Liver (tissue), 9 donors: ENCODE data around the gene PDZD8. TPM values are rescaled to one million over a fixed set of nuclear protein-coding genes. Genes with fewer than 3 reads are reported as not detected.

ENCODE experiments used
- DNase-seq: peaks from one replicate; pipeline ENCODE4 v3.0.0-alpha.2; 2017; ENCODE audit warnings: low spot score
- H3K27ac ChIP-seq, 2 donors: one replicate each; pipeline ENCODE4 v1.7.0; 2013; ENCODE audit warnings: inconsistent platforms in 2 of 2, low read length in 2 of 2, control low read depth in 1 of 2, low read depth in 1 of 2, mild to moderate bottlenecking in 1 of 2
- H3K27me3 ChIP-seq, 4 donors: one replicate each; pipeline versions ENCODE4 v1.6.1 to v1.7.0; 2013; ENCODE audit warnings: low read length in 3 of 4, inconsistent platforms in 1 of 4, mild to moderate bottlenecking in 1 of 4, moderate library complexity in 1 of 4; ENCODE audit not compliant: control insufficient read depth in 4 of 4, insufficient read depth in 4 of 4
- H3K36me3 ChIP-seq, 4 donors: one replicate each; pipeline versions ENCODE4 v1.6.1 to v1.7.0; 2013; ENCODE audit warnings: low read length in 3 of 4, mild to moderate bottlenecking in 3 of 4, low read depth in 1 of 4, moderate library complexity in 1 of 4; ENCODE audit not compliant: control insufficient read depth in 4 of 4, insufficient read depth in 3 of 4
- H3K4me1 ChIP-seq, 4 donors: one replicate each; pipeline versions ENCODE4 v1.6.1 to v1.7.0; 2013; ENCODE audit warnings: low read length in 3 of 4, mild to moderate bottlenecking in 3 of 4, moderate library complexity in 1 of 4; ENCODE audit not compliant: control insufficient read depth in 4 of 4, insufficient read depth in 4 of 4
- H3K4me3 ChIP-seq, 3 donors: one replicate each; pipeline versions ENCODE4 v1.6.1 to v1.7.0; 2013; ENCODE audit warnings: low read length in 3 of 3, control low read depth in 1 of 3, low read depth in 1 of 3, mild to moderate bottlenecking in 1 of 3
- H3K9ac ChIP-seq, 2 donors: one replicate each; pipeline ENCODE4 v1.7.0; 2013; ENCODE audit warnings: low read length in 2 of 2, mild to moderate bottlenecking in 2 of 2, moderate library complexity in 2 of 2, control low read depth in 1 of 2, low read depth in 1 of 2
- H3K9me3 ChIP-seq, 4 donors: one replicate each; pipeline versions ENCODE4 v1.6.1 to v1.7.0; 2013; ENCODE audit warnings: low read length in 3 of 4; ENCODE audit not compliant: control insufficient read depth in 4 of 4
- CTCF ChIP-seq: fragments of 150-350 bp; IDR thresholded peaks from 2 replicates; pipeline ENCODE4 v1.5.1; 2017; ENCODE audit warnings: improper control_type of control experiment, low read depth, low read length; ENCODE audit not compliant: missing input control
- EGR1 ChIP-seq, 2 donors: IDR thresholded peaks; 2 replicates each; pipeline ENCODE4 v1.6.1; 2016 to 2018; ENCODE audit warnings: antibody characterized with exemption in 2 of 2, low read depth in 2 of 2
- FOXA1 ChIP-seq: IDR thresholded peaks from 2 replicates; pipeline ENCODE4 v1.6.1; 2016; ENCODE audit warnings: antibody characterized with exemption
- FOXA2 ChIP-seq: IDR thresholded peaks from 2 replicates; pipeline ENCODE4 v1.6.1; 2016; ENCODE audit warnings: antibody characterized with exemption
- GABPA ChIP-seq, 2 donors: IDR thresholded peaks in 1 of 2; conservative IDR thresholded peaks in 1 of 2; 2 replicates each; pipeline ENCODE4 v1.6.1; 2016; ENCODE audit warnings: antibody characterized with exemption in 2 of 2, mild to moderate bottlenecking in 1 of 2, moderate library complexity in 1 of 2
- HNF4A ChIP-seq, 2 donors: conservative IDR thresholded peaks; 2 replicates each; pipeline ENCODE4 v1.6.1; 2016; ENCODE audit warnings: antibody characterized with exemption in 2 of 2, mild to moderate bottlenecking in 2 of 2
- HNF4G ChIP-seq: IDR thresholded peaks from 2 replicates; pipeline ENCODE4 v1.6.1; 2016; ENCODE audit warnings: antibody characterized with exemption
- JUND ChIP-seq, 2 donors: IDR thresholded peaks; 2 replicates each; pipeline ENCODE4 v1.6.1; 2016; ENCODE audit warnings: antibody characterized with exemption in 2 of 2
- NR2F2 ChIP-seq: IDR thresholded peaks from 2 replicates; pipeline ENCODE4 v1.6.1; 2016; ENCODE audit warnings: antibody characterized with exemption
- RAD21 ChIP-seq, 2 donors: IDR thresholded peaks; 2 replicates each; pipeline ENCODE4 v1.6.1; 2016; ENCODE audit warnings: antibody characterized with exemption in 2 of 2, mild to moderate bottlenecking in 2 of 2
- RXRA ChIP-seq, 2 donors: IDR thresholded peaks; 2 replicates each; pipeline ENCODE4 v1.6.1; 2017 to 2018; ENCODE audit warnings: antibody characterized with exemption in 2 of 2, mild to moderate bottlenecking in 1 of 2
- SP1 ChIP-seq: IDR thresholded peaks from 2 replicates; pipeline ENCODE4 v1.6.1; 2018; ENCODE audit warnings: antibody characterized with exemption, mild to moderate bottlenecking
- TAF1 ChIP-seq: conservative IDR thresholded peaks from 2 replicates; pipeline ENCODE4 v1.6.1; 2016; ENCODE audit warnings: antibody characterized with exemption, mild to moderate bottlenecking
- YY1 ChIP-seq: IDR thresholded peaks from 2 replicates; pipeline ENCODE4 v1.6.1; 2016; ENCODE audit warnings: antibody characterized with exemption, mild to moderate bottlenecking
- ZBTB33 ChIP-seq: IDR thresholded peaks from 2 replicates; pipeline ENCODE4 v1.6.1; 2016; ENCODE audit warnings: antibody characterized with exemption
- WGBS: extraction: QIAGEN DNeasy Blood & Tissue Kit; methylation state at CpG from one replicate; pipeline ENCODE4 v1.1.7; 2013; 5-methylcytosine and 5-hydroxymethylcytosine counted together
- polyA plus RNA-seq, 2 donors: library from polyadenylated mRNA; stranded (reverse) in 1 of 2; unstranded in 1 of 2; fragments of 200-250 nt in 1 of 2; fragments of >200 nt in 1 of 2; fragmentation: Nextera tagmentation in 1 of 2; extraction: Ambion mirVana in 1 of 2; gene quantifications; one replicate each; pipeline versions ENCODE4 v1.2.1 to v1.2.3, GENCODE V29; 2013 to 2015
- total RNA-seq, 2 donors: library from RNA; depleted of rRNA; stranded (reverse); fragments of >200 nt; gene quantifications; one replicate each; pipeline ENCODE4 v1.2.3, GENCODE V29; 2014
- TF ChIP-seq, protein P1 (sequence below): IDR thresholded peaks from 2 replicates; pipeline ENCODE4 v1.6.1; 2016; ENCODE audit warnings: antibody characterized with exemption, mild to moderate bottlenecking
- donor health status: healthy.
- donor health status: healthy.
- donor health status: healthy.
- donor health status: healthy.
- donor health status: healthy.

The PDZD8 gene
- total and polyA plus RNA-seq, 4 donors, result 9.3 to 38.9 (median 15.1) TPM

- Histone ChIP-seq H3K4me1 (peaks cover 0 to 12% (median 4%) of the 10 kb centered on the region in 4 donors), H3K27ac (no peak overlapping the region), H3K27me3 (no peaks in the 10 kb centered on the region), H3K9me3 (no peaks in the 10 kb centered on the region), H3K4me3 (no peak overlapping the region), H3K9ac (no peak overlapping the region), H3K36me3 (peaks cover 0 to 6% (median 2%) of the 10 kb centered on the region in 4 donors)
- no peak for DNase-seq
- TF ChIP-seq TAF1 (no peak), HNF4A (conservative IDR thresholded peaks at IDR 0.05) (no peak), CTCF (peak; percentile 32), RAD21 (IDR thresholded peaks at IDR 0.05) (peak in 1 of 2 donors; percentile 47)
Measured at GRCh38 chr10:117318909-117319308, 56.3 kb downstream of the PDZD8 start.

- H3K9ac ChIP-seq, result no peak overlapping the region
- no peaks in the 10 kb centered on the region for H3K9me3 ChIP-seq
- 96% methylated on average over 2 of the region's 2 CpGs for WGBS
- DNase-seq, result no peak
- peaks cover 0 to 13% (median 4%) of the 10 kb centered on the region in 4 donors for H3K36me3 ChIP-seq
- no peaks in the 10 kb centered on the region for H3K27me3 ChIP-seq
- peaks cover 0 to 6% (median 4%) of the 10 kb centered on the region in 4 donors for H3K4me1 ChIP-seq
- H3K4me3 ChIP-seq, result no peak overlapping the region
- H3K27ac ChIP-seq, result no peak overlapping the region
- no peak for TF ChIP-seq RXRA (IDR thresholded peaks at IDR 0.05)
- TF ChIP-seq JUND (IDR thresholded peaks at IDR 0.05), result no peak
- TF ChIP-seq HNF4A (conservative IDR thresholded peaks at IDR 0.05), result no peak
- no peak for TF ChIP-seq ZBTB33
- no peak for TF ChIP-seq SP1
- TF ChIP-seq EGR1 (IDR thresholded peaks at IDR 0.05; ENCODE audit: low read depth in 2 of 2), result no peak
- TF ChIP-seq NR2F2, result no peak
- no peak for TF ChIP-seq FOXA1
- TF ChIP-seq CTCF, result no peak
- no peak for TF ChIP-seq TAF1
- TF ChIP-seq HNF4G, result no peak
- TF ChIP-seq RAD21 (IDR thresholded peaks at IDR 0.05), result no peak
- no peak for TF ChIP-seq FOXA2
- TF ChIP-seq YY1, result no peak
- no peak for TF ChIP-seq GABPA (IDR thresholded peaks at IDR 0.05 in 1 of 2, conservative IDR thresholded peaks at IDR 0.05 in 1 of 2)
- TF ChIP-seq, protein P1, sequence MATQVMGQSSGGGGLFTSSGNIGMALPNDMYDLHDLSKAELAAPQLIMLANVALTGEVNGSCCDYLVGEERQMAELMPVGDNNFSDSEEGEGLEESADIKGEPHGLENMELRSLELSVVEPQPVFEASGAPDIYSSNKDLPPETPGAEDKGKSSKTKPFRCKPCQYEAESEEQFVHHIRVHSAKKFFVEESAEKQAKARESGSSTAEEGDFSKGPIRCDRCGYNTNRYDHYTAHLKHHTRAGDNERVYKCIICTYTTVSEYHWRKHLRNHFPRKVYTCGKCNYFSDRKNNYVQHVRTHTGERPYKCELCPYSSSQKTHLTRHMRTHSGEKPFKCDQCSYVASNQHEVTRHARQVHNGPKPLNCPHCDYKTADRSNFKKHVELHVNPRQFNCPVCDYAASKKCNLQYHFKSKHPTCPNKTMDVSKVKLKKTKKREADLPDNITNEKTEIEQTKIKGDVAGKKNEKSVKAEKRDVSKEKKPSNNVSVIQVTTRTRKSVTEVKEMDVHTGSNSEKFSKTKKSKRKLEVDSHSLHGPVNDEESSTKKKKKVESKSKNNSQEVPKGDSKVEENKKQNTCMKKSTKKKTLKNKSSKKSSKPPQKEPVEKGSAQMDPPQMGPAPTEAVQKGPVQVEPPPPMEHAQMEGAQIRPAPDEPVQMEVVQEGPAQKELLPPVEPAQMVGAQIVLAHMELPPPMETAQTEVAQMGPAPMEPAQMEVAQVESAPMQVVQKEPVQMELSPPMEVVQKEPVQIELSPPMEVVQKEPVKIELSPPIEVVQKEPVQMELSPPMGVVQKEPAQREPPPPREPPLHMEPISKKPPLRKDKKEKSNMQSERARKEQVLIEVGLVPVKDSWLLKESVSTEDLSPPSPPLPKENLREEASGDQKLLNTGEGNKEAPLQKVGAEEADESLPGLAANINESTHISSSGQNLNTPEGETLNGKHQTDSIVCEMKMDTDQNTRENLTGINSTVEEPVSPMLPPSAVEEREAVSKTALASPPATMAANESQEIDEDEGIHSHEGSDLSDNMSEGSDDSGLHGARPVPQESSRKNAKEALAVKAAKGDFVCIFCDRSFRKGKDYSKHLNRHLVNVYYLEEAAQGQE, result no peak
Measured at GRCh38 chr10:117316701-117317100, 58.5 kb downstream of the PDZD8 start.
